ENCODE results near the gene LRRC8D. TPM values are rescaled to one million over a fixed set of nuclear protein-coding genes. Genes with fewer than 3 reads are reported as not detected.

LRRC8D gene
- total RNA-seq, 1 experiment from 2014 or later, result 37.2 TPM

DNA sequence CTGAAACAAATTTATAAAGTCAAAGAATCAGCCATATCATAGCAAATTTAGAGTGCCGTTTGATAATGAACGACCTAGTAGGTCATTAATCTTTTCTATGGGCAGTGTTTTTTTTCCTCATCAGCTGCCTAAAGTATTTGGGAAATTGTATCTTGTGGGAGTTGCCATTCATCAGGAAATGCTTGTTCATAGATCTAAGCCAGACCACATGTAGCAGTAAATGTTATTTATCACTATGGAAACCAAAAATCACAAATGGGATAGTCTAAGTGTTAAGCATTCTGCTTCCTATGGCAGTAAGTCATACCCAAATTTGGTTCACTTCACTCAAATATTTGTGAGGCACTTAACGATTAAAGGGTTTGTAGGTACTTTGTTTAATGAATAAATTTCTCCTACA, 52.9 kb downstream of the LRRC8D start:
- H3K23me2 ChIP-seq (ENCODE audit: insufficient read length, low read depth, low read length, poor library complexity, severe bottlenecking), result no peaks in the 10 kb centered on the region
- H3K36me3 Mint-ChIP-seq (ENCODE audit: insufficient read depth in 1 of 3, low read depth in 3 of 3), result peaks cover 12 to 14% (median 12%) of the 10 kb centered on the region in 3 experiments; a peak in 6 of 7 replicates
- H3K27ac ChIP-seq (ENCODE audit: insufficient read length, low read depth, low read length), result no peak overlapping the region
- H4K91ac ChIP-seq (ENCODE audit: insufficient read length, low read depth, low read length), result no peak overlapping the region
- H2BK20ac ChIP-seq (ENCODE audit: low read depth, low read length, poor library complexity, severe bottlenecking), result no peak overlapping the region
- no peak overlapping the region for H3K9ac ChIP-seq (ENCODE audit: extremely low read depth, insufficient read length, low read length)
- no peak overlapping the region for H2AFZ ChIP-seq (ENCODE audit: low read length)
- H3K14ac ChIP-seq (ENCODE audit: insufficient read depth, low read length), result no peak overlapping the region
- TF ChIP-seq, protein P1, sequence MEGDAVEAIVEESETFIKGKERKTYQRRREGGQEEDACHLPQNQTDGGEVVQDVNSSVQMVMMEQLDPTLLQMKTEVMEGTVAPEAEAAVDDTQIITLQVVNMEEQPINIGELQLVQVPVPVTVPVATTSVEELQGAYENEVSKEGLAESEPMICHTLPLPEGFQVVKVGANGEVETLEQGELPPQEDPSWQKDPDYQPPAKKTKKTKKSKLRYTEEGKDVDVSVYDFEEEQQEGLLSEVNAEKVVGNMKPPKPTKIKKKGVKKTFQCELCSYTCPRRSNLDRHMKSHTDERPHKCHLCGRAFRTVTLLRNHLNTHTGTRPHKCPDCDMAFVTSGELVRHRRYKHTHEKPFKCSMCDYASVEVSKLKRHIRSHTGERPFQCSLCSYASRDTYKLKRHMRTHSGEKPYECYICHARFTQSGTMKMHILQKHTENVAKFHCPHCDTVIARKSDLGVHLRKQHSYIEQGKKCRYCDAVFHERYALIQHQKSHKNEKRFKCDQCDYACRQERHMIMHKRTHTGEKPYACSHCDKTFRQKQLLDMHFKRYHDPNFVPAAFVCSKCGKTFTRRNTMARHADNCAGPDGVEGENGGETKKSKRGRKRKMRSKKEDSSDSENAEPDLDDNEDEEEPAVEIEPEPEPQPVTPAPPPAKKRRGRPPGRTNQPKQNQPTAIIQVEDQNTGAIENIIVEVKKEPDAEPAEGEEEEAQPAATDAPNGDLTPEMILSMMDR (conservative IDR thresholded peaks at IDR 0.05), result no peak
- H3K4ac ChIP-seq (ENCODE audit: low read depth, low read length), result no peak overlapping the region
- H4K20me1 ChIP-seq (ENCODE audit: control insufficient read depth, insufficient read depth, insufficient read length), result no peaks in the 10 kb centered on the region
- H4K8ac ChIP-seq (replicated peaks; ENCODE audit: insufficient read length, low read depth, low read length), result no peak overlapping the region
- H3K4me3 Mint-ChIP-seq, result no peak overlapping the region
- H3K27me3 Mint-ChIP-seq (ENCODE audit: low read depth), result no peaks in the 10 kb centered on the region
- H3K79me1 ChIP-seq (ENCODE audit: insufficient read depth, low read depth, low read length, poor library complexity, severe bottlenecking), result no peaks in the 10 kb centered on the region
- no peak overlapping the region for H3K56ac ChIP-seq (ENCODE audit: insufficient read length, low read depth, low read length)
- H2BK5ac ChIP-seq (ENCODE audit: insufficient read length, low read length), result no peak overlapping the region
- peaks cover 0 to 4% of the 10 kb centered on the region in 2 experiments; a peak in 3 of 4 replicates for H3K4me1 Mint-ChIP-seq
- H3K27ac Mint-ChIP-seq, result 0 out of 7 replicates have a peak overlapping the region, but pooled peaks of 1 of the 3 experiments have one; percentile 46
- no peaks in the 10 kb centered on the region for H3K9me3 ChIP-seq (ENCODE audit: control insufficient read depth, low read depth, low read length)
- no peak overlapping the region for H2AK5ac ChIP-seq (ENCODE audit: insufficient read length, low read length)
- no peak for DNase-seq
- no peaks in the 10 kb centered on the region for H3K4me1 ChIP-seq (ENCODE audit: insufficient read depth, low read length)
- no peak overlapping the region for H3K18ac ChIP-seq (ENCODE audit: insufficient read length, low read depth, low read length)
- H3K79me2 ChIP-seq (ENCODE audit: insufficient read depth, low read length), result no peaks in the 10 kb centered on the region; the same call in 1 of the 2 replicates
- H3K23ac ChIP-seq (ENCODE audit: insufficient read length, low read depth, low read length), result no peak overlapping the region
- no peak overlapping the region for H3K4me2 ChIP-seq (ENCODE audit: insufficient read depth, insufficient read length, low read length)
- WGBS (ENCODE audit: extremely low coverage, insufficient read length, low lambda C conversion rate), result no CpG with 5 or more reads among the region's 3 CpGs
- no peaks in the 10 kb centered on the region for H3K9me3 Mint-ChIP-seq
- no peak overlapping the region for H4K5ac ChIP-seq (ENCODE audit: insufficient read length, low read depth, low read length)
- no peak overlapping the region for H2BK120ac ChIP-seq (ENCODE audit: low read depth, low read length, poor library complexity, severe bottlenecking)
- no peak overlapping the region for H2BK15ac ChIP-seq (ENCODE audit: low read depth, low read length)
- no peak overlapping the region for H3T11ph ChIP-seq (ENCODE audit: low read length)
- no peak overlapping the region for H2BK12ac ChIP-seq (ENCODE audit: insufficient read length, low read depth, low read length)
- H3K27me3 ChIP-seq (ENCODE audit: insufficient read depth, low read length), result no peaks in the 10 kb centered on the region

Data from H9 (cell line).